SK-N-SH (cell line): ENCODE data around the gene ARHGEF6. TPM values are rescaled to one million over a fixed set of nuclear protein-coding genes. Genes with fewer than 3 reads are reported as not detected.

Experiments used
- CTCF ChIA-PET: fragments of 300-600, 350-600 bp; formaldehyde crosslinking; extraction: SDS; loops from one replicate; lab custom pipeline; 2021; lab: Yijun Ruan, JAX
- POLR2A ChIA-PET: fragments of 350-600 bp; sonication (Branson Sonifier 250); formaldehyde crosslinking; extraction: SDS; loops from one replicate; lab custom pipeline; 2020; ENCODE audit warnings: antibody characterized with exemption, inconsistent platforms; lab: Yijun Ruan, JAX
- DNase-seq: peaks from one replicate; pipeline ENCODE4 v3.0.0; 2012
- H2AFZ ChIP-seq: fragments of 200-600 bp; sonication (generic); 2 replicates; pipeline ENCODE4 v1.8.1; 2016; ENCODE audit warnings: antibody characterized with exemption, mild to moderate bottlenecking, low read depth
- H3F3A ChIP-seq: fragments of 200-600 bp; sonication (generic); replicated peaks from 2 replicates; pipeline ENCODE3; 2016; ENCODE audit warnings: antibody characterized with exemption, mild to moderate bottlenecking; ENCODE audit not compliant: insufficient read depth
- H3K27ac ChIP-seq, 2 experiments: fragments of 200-500 bp in 1 of 2; fragments of 200-600 bp in 1 of 2; sonication (Bioruptor generic) in 1 of 2; sonication (generic), shearing (Covaris generic) in 1 of 2; 2 replicates each; pipeline versions ENCODE4 v1.5.1 to v1.6.1; 2014 to 2016; ENCODE audit warnings: low read depth in 2 of 2, inconsistent platforms in 1 of 2, low read length in 1 of 2, mild to moderate bottlenecking in 1 of 2, mixed read lengths in 1 of 2
- H3K27me3 ChIP-seq: fragments of 200-600 bp; sonication (generic), shearing (Covaris generic); 2 replicates; pipeline ENCODE4 v1.6.1; 2016; ENCODE audit warnings: mixed run types; ENCODE audit not compliant: insufficient read depth
- H3K36me3 ChIP-seq, 2 experiments: fragments of 200-500 bp in 1 of 2; fragments of 200-600 bp in 1 of 2; sonication (Bioruptor generic) in 1 of 2; sonication (generic) in 1 of 2; replicated peaks in 1 of 2; 2 replicates each; pipeline versions ENCODE3 to v1.5.1; 2014 to 2016; ENCODE audit warnings: low read length in 1 of 2, mild to moderate bottlenecking in 1 of 2; ENCODE audit not compliant: insufficient read depth in 2 of 2, control insufficient read depth in 1 of 2
- H3K4me1 ChIP-seq, 2 experiments: fragments of 200-500 bp in 1 of 2; fragments of 200-600 bp in 1 of 2; sonication (Bioruptor generic) in 1 of 2; sonication (generic), shearing (Covaris generic) in 1 of 2; 2 replicates each; pipeline versions ENCODE4 v1.5.1 to v1.6.1; 2014 to 2016; ENCODE audit warnings: low read depth in 1 of 2, low read length in 1 of 2, mixed run types in 1 of 2; ENCODE audit not compliant: insufficient read depth in 2 of 2, control insufficient read depth in 1 of 2
- H3K4me2 ChIP-seq: fragments of 200-600 bp; sonication (generic), shearing (Covaris generic); 2 replicates; pipeline ENCODE4 v1.6.1; 2017; ENCODE audit warnings: mixed run types
- H3K4me3 ChIP-seq, 2 experiments: fragments of 200-500 bp in 1 of 2; fragments of 200-600 bp in 1 of 2; sonication (Bioruptor generic) in 1 of 2; sonication (generic), shearing (Covaris generic) in 1 of 2; 2 replicates each; pipeline versions ENCODE4 v1.5.1 to v1.8.1; 2014 to 2016; ENCODE audit warnings: low read depth in 2 of 2, inconsistent platforms in 1 of 2, low read length in 1 of 2, mild to moderate bottlenecking in 1 of 2, mixed read lengths in 1 of 2, moderate library complexity in 1 of 2
- H3K79me2 ChIP-seq: fragments of 200-600 bp; sonication (generic); 2 replicates; pipeline ENCODE4 v1.8.1; 2017; ENCODE audit warnings: mild to moderate bottlenecking; ENCODE audit not compliant: insufficient read depth
- H3K9ac ChIP-seq: fragments of 200-600 bp; sonication (generic); 2 replicates; pipeline ENCODE4 v1.6.1; 2017; ENCODE audit warnings: mixed run types
- H3K9me2 ChIP-seq: fragments of 200-600 bp; sonication (generic); 2 replicates; pipeline ENCODE4 v1.6.1; 2017; ENCODE audit warnings: mixed run types
- H3K9me3 ChIP-seq: fragments of 200-600 bp; sonication (generic); 2 replicates; pipeline ENCODE4 v1.6.1; 2017; ENCODE audit warnings: mixed run types, mild to moderate bottlenecking, moderate library complexity
- H4K20me1 ChIP-seq: fragments of 200-600 bp; sonication (generic); 2 replicates; pipeline ENCODE4 v1.6.1; 2017; ENCODE audit warnings: mild to moderate bottlenecking, mixed run types; ENCODE audit not compliant: insufficient read depth
- CTCF ChIP-seq: fragments of 200-600 bp; sonication (generic); IDR thresholded peaks from 2 replicates; pipeline ENCODE4 v1.6.1; 2017; ENCODE audit warnings: antibody characterized with exemption, mild to moderate bottlenecking, moderate library complexity
- ELF1 ChIP-seq: IDR thresholded peaks from 2 replicates; pipeline ENCODE4 v1.4.0; 2012
- EP300 ChIP-seq, 2 experiments: IDR thresholded peaks; 2 replicates each; pipeline versions ENCODE4 v1.4.0 to v1.6.1; 2012; ENCODE audit warnings: borderline replicate concordance in 1 of 2, low read depth in 1 of 2, low read length in 1 of 2
- EZH2phosphoT487 ChIP-seq: fragments of 200-600 bp; sonication (generic); IDR thresholded peaks from 2 replicates; pipeline ENCODE4 v1.6.1; 2017; ENCODE audit warnings: low read depth, mixed run types, mild to moderate bottlenecking, antibody characterized with exemption, moderate library complexity, borderline replicate concordance
- GABPA ChIP-seq: IDR thresholded peaks from 2 replicates; pipeline ENCODE4 v1.4.0; 2012; ENCODE audit warnings: low read depth, mild to moderate bottlenecking
- GATA2 ChIP-seq: sonication (generic); formaldehyde crosslinking; IDR thresholded peaks from 2 replicates; pipeline ENCODE4 v1.5.0; 2020; ENCODE audit warnings: mild to moderate bottlenecking, missing genetic modification reagents
- JUND ChIP-seq: IDR thresholded peaks from 2 replicates; pipeline ENCODE4 v1.4.0; 2012
- MXI1 ChIP-seq: IDR thresholded peaks from 2 replicates; pipeline ENCODE4 v1.6.1; 2012; ENCODE audit warnings: mild to moderate bottlenecking, low read depth, low read length, improper control_type of control experiment
- PBX3 ChIP-seq: IDR thresholded peaks from 2 replicates; pipeline ENCODE4; 2012
- RAD21 ChIP-seq: IDR thresholded peaks from 2 replicates; pipeline ENCODE4 v1.6.1; 2012; ENCODE audit warnings: mild to moderate bottlenecking, low read length
- REST ChIP-seq: IDR thresholded peaks from 2 replicates; pipeline ENCODE4 v1.6.1; 2012; ENCODE audit warnings: mild to moderate bottlenecking, low read depth, low read length, moderate library complexity
- RXRA ChIP-seq: IDR thresholded peaks from 2 replicates; pipeline ENCODE4 v1.4.0; 2012; ENCODE audit warnings: low read depth, mild to moderate bottlenecking, borderline replicate concordance
- SIN3A ChIP-seq: IDR thresholded peaks from 2 replicates; pipeline ENCODE4 v1.6.1; 2012; ENCODE audit warnings: low read depth, mild to moderate bottlenecking, low read length, moderate library complexity, borderline replicate concordance
- SMC3 ChIP-seq: IDR thresholded peaks from 2 replicates; pipeline ENCODE4 v1.6.1; 2012; ENCODE audit warnings: low read depth, low read length, improper control_type of control experiment
- TEAD4 ChIP-seq: IDR thresholded peaks from 2 replicates; pipeline ENCODE4 v1.4.0; 2012; ENCODE audit warnings: mild to moderate bottlenecking, borderline replicate concordance; ENCODE audit not compliant: insufficient read depth
- YY1 ChIP-seq: IDR thresholded peaks from 2 replicates; pipeline ENCODE4 v1.4.0; 2012; ENCODE audit warnings: low read depth, mild to moderate bottlenecking
- WGBS: methylation state at CpG from one replicate; pipeline ENCODE4 v1.1.6; 2017; ENCODE audit warnings: low lambda C conversion rate; 5-methylcytosine and 5-hydroxymethylcytosine counted together
- polyA plus RNA-seq, 3 experiments: library from polyadenylated mRNA; depleted of rRNA; stranded (reverse); fragments of >200 nt; gene quantifications; 2 replicates each; pipeline ENCODE4 v1.2.3, GENCODE V29; 2012

ARHGEF6 gene
- polyA plus RNA-seq, 1 of the 3 experiments (the other 2 are of a cell fraction), result 2.7 TPM

GRCh38 chrX:136802515-136802914 is 21.8 kb upstream of the ARHGEF6 start:
- DNase-seq, result no peak
- no peaks in the 10 kb centered on the region for H4K20me1 ChIP-seq
- H3F3A ChIP-seq, result no peaks in the 10 kb centered on the region
- H3K4me2 ChIP-seq, result no peak overlapping the region
- H3K9ac ChIP-seq, result no peak overlapping the region
- no peaks in the 10 kb centered on the region for H3K4me1 ChIP-seq
- TF ChIP-seq GATA2 (CRISPR knock-in tag) (no peak), ELF1 (no peak), RXRA (no peak), REST (no peak), SIN3A (no peak), YY1 (no peak), PBX3 (no peak), TEAD4 (no peak), EZH2phosphoT487 (no peak)
- H3K4me3 ChIP-seq, result no peak overlapping the region
- ChIA-PET POLR2A (no interaction called here), CTCF (no interaction called here)
- no peaks in the 10 kb centered on the region for H3K9me3 ChIP-seq
- no peaks in the 10 kb centered on the region for H3K79me2 ChIP-seq
- no peaks in the 10 kb centered on the region for H3K36me3 ChIP-seq
- no peak overlapping the region for H2AFZ ChIP-seq
- H3K9me2 ChIP-seq, result no peaks in the 10 kb centered on the region
- WGBS, result 30% methylated on average over 2 of the region's 2 CpGs
- no peaks in the 10 kb centered on the region for H3K27me3 ChIP-seq
- no peak overlapping the region for H3K27ac ChIP-seq

GRCh38 chrX:136797787-136798186 is 17.1 kb upstream of the ARHGEF6 start:
- Histone ChIP-seq H2AFZ (no peak overlapping the region), H3K27ac (no peak overlapping the region), H3K9ac (no peak overlapping the region), H4K20me1 (no peaks in the 10 kb centered on the region), H3K36me3 (no peaks in the 10 kb centered on the region), H3K4me1 (no peaks in the 10 kb centered on the region), H3K79me2 (no peaks in the 10 kb centered on the region), H3K9me3 (no peaks in the 10 kb centered on the region), H3K9me2 (no peaks in the 10 kb centered on the region), H3K4me3 (no peak overlapping the region), H3K4me2 (no peak overlapping the region), H3F3A (no peaks in the 10 kb centered on the region), H3K27me3 (no peaks in the 10 kb centered on the region)
- CTCF ChIA-PET, result no interaction called here
- WGBS, result 40% methylated on average over 3 of the region's 3 CpGs
- no peak for DNase-seq
- POLR2A ChIA-PET, result no interaction called here
- TF ChIP-seq ELF1 (no peak), SIN3A (no peak), CTCF (no peak), SMC3 (no peak), MXI1 (no peak), TEAD4 (no peak), PBX3 (no peak), GABPA (no peak), JUND (no peak), REST (no peak), EP300 (IDR thresholded peaks at IDR 0.05; ENCODE audit: borderline replicate concordance in 1 of 2, low read depth in 1 of 2, low read length in 1 of 2) (no peak), RAD21 (no peak)
